NCI-H146 (cell line): ENCODE measurements around the gene HINT3.
"Not testable (repeated sequence)": the region's sequence is repeated elsewhere in the genome, so short reads cannot be mapped to it uniquely, and the experiment has no call there.

Experiments used
- DNase-seq: peaks from one replicate; lab custom pipeline; 2025; lab: John Stamatoyannopoulos, UW

HINT3 gene

GRCh38 chr6:125962900-125963497, 6.4 kb downstream of the HINT3 start:
- no peak for DNase-seq

GRCh38 chr6:125963817-125964216, 7.2 kb downstream of the HINT3 start:
- DNase-seq: no peak

DNA sequence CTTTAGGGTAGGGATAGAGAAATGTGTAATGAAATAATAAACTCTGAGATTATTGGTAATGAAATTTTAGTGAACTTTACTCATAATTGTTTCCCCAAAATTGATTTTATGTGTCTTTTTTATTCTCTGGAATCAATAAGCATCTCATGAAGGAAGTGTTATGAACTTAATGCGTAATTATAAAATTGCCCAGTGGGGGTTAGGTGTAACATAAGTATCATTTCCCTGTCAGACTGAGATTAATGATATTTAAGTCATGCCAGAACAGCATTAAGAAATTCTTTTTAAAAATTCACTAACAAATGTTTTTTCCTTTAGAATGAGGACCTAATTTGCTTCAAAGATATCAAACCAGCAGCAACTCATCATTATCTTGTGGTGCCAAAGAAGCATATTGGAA, 10.0 kb downstream of the HINT3 start:
- DNase-seq: peak; percentile 15

DNA sequence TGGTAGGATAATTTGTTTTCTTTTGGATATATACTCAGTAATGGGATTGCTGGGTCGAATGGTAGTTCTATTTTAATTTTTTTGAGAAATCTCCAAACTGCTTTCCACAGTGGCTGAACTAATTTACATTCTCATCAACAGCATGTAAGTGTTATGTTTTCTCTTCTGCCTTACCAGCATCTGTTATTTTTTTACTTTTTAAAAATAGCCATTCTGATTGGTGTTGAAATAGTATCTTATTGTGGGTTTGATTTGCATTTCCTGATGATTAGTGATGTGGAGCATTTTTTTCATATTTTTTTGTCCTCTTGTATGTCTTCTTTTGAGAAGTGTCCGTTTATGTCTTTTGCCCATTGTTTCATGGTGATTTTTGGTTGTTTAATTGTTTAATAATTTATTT, 11.9 kb downstream of the HINT3 start:
- no peak for DNase-seq

- no peak for DNase-seq
Measured at GRCh38 chr6:125970760-125971159, 14.2 kb downstream of the HINT3 start.

- not testable (repeated sequence) for DNase-seq
Measured at GRCh38 chr6:125972478-125972877, 15.9 kb downstream of the HINT3 start.

- peak; percentile 59 for DNase-seq
Measured at GRCh38 chr6:125974214-125974866, 17.8 kb downstream of the HINT3 start.

- DNase-seq: no peak
Measured at GRCh38 chr6:125979101-125979500, 22.5 kb downstream of the HINT3 start.

- DNase-seq: no peak
Measured at GRCh38 chr6:125981571-125982185, 25.1 kb downstream of the HINT3 start.

DNA sequence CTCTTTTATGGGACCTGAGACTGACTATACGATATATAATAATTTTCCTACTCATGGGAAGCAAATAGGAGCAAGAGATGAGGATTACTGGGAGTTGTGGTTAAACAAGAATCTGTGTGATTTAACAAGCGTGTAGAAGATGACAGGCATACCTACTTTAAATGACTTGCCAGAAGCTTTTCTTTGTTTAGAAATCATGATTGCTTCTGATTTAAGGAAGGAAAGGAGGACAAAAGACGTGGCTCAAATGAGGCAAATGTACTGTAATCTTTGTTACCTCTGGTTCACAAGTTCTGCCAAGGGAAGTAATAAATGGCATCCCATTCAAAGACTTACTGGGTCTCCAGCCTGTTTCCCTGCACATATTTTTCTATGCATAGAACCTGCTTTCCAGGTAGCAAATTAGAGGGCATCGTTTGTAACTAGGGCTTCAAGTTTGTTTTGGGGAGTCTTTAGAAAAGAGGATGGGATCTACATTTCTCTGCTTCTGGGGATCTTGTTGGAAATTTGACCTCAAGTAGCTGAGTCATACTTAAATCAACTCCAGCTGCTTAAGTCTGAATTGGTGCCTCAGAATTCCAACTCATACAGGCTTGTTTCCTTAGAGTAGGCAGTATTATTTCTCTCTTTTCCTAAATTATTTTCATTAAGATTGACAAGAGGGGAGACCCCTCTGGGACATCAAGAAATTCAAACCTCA, 26.8 kb downstream of the HINT3 start:
- no peak for DNase-seq

GRCh38 chr6:125984311-125984710, 27.7 kb downstream of the HINT3 start:
- DNase-seq: no peak

DNA sequence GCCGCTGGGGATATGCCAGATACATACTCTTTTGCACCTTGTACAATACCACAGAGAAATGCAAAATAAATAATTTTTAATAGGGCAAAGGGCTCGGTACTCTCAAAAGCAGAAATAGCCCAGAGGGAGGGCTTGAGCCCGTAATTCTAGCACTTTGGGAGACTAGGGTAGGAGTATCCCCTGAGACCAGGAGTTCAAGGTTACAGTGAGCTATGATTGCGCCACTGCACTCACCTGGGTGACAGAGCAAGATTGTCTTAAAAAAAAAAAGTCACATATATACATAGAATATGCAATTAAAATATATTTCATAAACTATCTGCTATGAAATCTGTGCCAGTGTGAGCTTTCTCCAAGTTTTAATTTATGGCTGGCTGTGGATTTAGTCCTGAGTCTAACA, 29.0 kb downstream of the HINT3 start:
- peak; percentile 12 for DNase-seq

DNA sequence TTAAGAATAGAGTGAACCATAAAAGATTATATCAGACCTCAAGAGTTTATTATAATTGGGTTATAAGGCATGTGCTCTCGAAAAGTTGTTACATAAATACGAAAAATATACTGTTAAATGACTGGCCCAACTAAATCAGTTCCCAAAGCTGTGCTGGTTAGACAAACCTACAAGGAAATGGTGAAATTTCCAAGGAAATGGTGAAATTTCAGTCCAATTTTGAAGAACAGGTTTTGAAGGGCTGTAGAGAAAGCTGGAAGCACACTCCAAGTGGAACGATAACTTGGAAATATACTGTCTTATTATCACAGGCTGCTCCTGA, 29.4 kb downstream of the HINT3 start:
- no peak for DNase-seq

DNA sequence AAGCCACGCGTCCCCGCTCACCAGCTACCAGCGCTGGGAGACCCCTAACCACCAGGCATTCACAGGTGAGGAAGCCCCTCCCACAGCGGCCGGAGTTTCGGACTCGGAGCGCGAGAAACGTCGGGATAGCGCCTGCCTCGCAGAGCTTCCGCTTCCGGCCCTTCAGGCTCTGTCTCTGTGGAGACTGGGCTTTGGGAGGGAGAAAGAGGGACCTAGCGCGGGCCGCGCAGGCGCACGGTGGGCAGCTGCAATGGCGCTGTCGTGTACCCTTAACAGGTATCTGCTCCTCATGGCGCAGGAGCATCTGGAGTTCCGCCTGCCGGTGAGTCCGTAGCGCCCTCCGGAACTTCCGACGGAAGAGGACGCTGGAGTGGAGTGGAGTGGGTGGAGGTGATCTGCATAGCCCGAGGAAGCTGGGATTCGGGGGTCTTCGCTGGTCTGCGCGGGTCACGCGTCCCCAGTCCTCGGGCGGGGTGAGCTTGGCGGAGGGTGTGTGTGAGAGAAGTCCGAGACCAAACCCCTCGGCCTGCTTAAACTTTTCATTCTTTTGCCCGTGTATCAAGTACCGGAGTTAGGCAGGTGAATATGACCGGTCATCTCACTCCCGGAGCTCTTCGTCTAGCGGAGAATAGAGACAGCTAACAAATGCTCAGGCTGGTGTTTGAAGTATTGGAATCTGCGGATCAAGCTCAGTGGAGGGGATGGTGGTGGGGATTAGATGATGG, 29.9 kb downstream of the HINT3 start, which contains the start of gene TRMT11:
Gene TRMT11 (plus strand): TSS at position 240 of the 725 bp plus-strand sequence. CDS start 11 bp downstream, at position 251.
- peak; percentile 99 for DNase-seq

DNA sequence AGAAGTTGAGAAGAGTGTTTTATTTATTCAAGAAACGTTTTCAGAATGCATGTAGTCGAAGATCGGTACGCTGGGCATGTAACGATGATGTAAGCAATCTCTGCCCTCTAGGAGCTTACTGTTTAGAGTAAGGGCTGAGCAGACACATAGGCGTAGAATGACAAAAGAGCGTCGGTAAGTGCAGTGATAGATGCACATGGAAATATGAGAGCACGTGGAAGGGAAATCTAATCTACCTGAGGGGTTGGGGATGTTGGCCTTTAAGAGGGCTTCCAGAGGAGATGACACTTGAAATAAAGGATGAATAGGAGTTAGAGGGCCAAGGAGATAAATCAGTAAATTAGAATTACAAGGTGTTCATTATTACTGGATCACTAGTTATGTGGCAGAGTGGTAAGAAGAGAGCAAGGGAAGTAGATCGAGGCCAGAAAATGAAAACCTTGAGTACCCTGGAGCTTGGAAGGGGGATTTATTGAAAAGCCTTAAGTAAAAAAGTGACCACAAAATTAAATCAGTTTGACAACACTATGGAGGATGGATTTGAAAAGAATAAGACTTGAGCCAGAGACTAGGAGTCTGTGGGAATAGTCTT, 30.6 kb downstream of the HINT3 start:
- peak; percentile 61 for DNase-seq

DNA sequence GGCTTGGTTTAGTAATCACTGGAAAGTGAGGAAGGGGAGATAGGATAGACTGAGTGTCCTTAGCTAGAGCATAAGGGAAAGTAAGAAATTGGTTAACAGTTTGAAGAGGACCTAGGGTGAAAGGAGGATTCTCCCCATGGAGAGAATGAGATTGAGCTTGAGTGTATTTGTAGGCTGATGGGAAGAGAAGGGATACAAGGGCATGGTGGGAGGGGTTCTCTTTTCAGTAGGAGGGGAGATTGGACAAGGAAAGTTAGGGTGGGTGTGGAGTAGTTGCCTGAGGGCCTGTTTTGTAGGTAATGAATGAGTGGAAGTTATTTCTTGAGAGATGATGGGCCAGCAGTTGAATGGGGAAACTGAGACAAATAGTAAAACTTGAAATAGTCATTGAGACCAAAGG, 31.7 kb downstream of the HINT3 start:
- DNase-seq: no peak

DNA sequence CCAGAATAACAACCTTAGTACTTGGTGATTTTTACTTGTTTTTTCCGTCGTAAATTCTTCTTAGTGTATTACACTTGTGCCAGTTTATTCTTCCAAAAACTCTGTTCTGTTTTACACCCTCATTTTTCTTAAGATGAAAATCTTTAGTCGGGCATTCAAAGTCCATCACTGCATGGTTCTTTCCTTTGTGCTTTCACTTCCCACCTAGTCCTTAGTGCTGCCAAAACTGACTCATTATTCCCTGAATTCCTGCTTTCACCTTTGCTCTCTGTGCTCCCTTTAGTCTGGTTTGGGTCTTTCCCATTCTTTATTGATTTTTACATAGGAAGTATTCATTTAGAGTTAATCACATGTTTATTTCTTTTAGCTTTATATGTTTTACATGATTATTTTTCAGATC, 33.1 kb downstream of the HINT3 start:
- DNase-seq: no peak

DNA sequence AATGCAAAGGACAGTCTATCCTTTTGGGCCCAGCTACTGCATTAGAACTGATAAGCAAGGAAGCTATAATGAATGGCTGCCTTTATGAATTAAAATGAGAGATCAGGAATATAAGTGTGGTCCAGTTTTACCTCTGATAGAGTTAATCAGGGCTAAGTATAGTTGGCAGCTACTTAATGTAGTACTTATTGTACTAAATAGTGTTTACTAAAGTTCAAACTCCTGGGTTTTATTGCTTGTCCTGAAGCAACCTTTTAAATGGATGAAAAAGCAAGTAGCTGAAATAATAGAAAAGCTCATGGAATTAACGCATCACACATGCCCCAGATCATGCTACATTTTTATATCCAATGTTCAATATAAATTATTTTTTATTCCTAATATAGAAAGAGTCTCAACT, 35.1 kb downstream of the HINT3 start:
- DNase-seq: no peak

DNA sequence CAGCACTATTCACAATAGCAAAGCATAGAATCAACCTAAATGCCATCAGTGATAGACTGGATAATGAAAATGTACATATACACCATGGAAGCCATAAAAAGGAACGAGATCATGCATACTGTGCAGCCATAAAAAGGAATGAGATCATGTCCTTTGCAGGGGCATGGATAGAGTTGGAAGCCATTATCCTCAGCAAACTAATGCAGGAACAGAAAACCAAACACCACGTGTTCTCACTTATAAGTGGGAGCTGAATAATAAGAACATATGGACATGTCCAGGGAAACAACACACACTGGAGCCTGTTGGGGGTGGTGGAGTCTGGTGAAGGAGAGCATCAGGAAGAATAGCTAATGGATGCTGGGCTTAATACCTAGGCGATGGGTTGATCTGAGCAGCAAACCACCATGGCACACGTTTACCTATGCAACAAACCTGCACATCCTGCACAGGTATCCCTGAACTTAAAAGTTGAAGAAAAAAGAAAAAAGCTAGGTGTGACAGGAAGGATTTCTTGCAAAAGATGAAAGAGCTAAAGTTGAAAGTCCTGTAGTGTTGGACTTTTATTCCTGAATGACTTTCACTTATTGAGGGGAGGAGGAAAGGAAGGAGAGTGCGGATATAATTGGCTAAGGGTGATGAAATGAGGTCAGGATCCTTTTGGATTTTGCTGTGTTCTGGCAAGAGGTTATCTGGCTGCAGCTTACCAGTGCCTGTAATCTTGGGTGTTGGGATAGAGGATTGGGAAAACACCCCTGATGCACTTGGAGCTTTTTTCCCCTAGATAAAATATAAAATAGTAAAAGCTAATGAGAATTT, 38.3 kb downstream of the HINT3 start:
- peak; percentile 40 for DNase-seq

GRCh38 chr6:125995972-125996580, 39.5 kb downstream of the HINT3 start:
- peak; percentile 81 for DNase-seq
